Activated T-cell treated with anti-CD3 and anti-CD28 coated beads, Interleukin-2, amount 50 U/mL, for 4 hours (primary cell): ENCODE measurements around the gene TC2N. TPM values are rescaled to one million over a fixed set of nuclear protein-coding genes. Genes with fewer than 3 reads are reported as not detected.
A peak's percentile ranks its signal among the peaks of the same experiment; 100 is the strongest.
"Not testable (repeated sequence)": the region's sequence is repeated elsewhere in the genome, so short reads cannot be mapped to it uniquely, and the experiment has no call there.

ENCODE experiments used
- ATAC-seq, 2 donors: fragments of 200-7000 bp; cut with Tn5 transposase; one replicate each; pipeline ENCODE4 v1.10.0; 2021
- DNase-seq: peaks from one replicate; pipeline ENCODE4 v3.0.0-alpha.2; 2020
- H3K27me3 Mint-ChIP-seq: one replicate; pipeline ENCODE4 v1.8.0; 2021; ENCODE audit warnings: low read depth, mixed read lengths
- H3K36me3 Mint-ChIP-seq: one replicate; pipeline ENCODE4 v1.8.0; 2022; ENCODE audit warnings: mixed read lengths; ENCODE audit not compliant: insufficient read depth
- H3K4me1 Mint-ChIP-seq: one replicate; pipeline ENCODE4 v1.8.0; 2021; ENCODE audit warnings: low read depth, mixed read lengths
- H3K4me3 Mint-ChIP-seq: one replicate; pipeline ENCODE4 v1.8.0; 2021; ENCODE audit warnings: mild to moderate bottlenecking, moderate library complexity, mixed read lengths
- H3K9me3 Mint-ChIP-seq: one replicate; pipeline ENCODE4 v1.8.0; 2021; ENCODE audit warnings: mixed read lengths
- total RNA-seq, 3 donors: library from RNA; stranded (reverse); gene quantifications; one replicate each; pipeline ENCODE4 v1.2.1, GENCODE V29; 2021

TC2N gene
- total RNA-seq, 3 donors from 2014 or later, result 9.4 to 12.9 (median 10.7) TPM

DNA sequence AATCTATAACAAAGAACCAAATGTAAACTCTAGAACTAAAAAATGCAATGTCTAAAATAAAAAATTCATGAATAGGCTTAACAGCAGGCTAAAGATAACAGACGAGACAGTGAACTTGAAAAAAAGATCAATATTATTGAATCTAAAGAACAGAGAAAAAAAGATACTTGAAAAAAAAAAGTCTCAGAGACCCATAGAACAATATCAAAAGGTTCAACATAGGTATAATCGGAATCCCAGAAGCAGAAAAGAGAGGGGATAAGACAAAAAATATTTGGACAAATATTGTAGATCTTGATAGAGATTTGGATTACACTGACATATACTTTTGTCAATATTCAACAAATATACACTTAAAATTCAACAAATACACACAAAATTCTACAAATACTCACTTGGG, 56.6 kb downstream of the TC2N start:
- no peaks in the 10 kb centered on the region for H3K27me3 Mint-ChIP-seq
- no peak for ATAC-seq
- H3K4me1 Mint-ChIP-seq, result peaks cover 21% of the 10 kb centered on the region

DNA sequence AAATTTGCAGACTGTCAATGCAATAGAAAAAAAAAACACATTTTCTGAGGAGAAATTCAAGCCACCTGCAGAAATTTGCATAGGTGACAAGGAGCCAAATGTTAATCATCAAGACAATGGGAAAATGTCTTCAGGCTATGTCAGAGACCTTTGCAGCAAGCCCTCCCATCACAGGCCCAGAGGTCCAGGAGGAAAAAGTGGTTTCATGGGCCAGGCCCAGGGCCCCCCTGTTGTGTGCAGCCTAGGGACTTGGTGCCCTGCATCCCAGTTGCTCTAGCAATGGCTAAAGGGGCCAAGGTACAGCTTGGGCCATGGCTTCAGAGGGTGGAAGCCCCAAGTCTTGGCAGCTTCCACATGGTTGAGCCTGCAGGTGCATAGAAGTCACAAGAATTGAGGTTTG, 60.6 kb downstream of the TC2N start:
- Mint-ChIP-seq H3K4me3 (no peak overlapping the region), H3K4me1 (peaks cover 5% of the 10 kb centered on the region), H3K9me3 (peaks cover 38% of the 10 kb centered on the region), H3K36me3 (peaks cover 60% of the 10 kb centered on the region), H3K27me3 (no peaks in the 10 kb centered on the region)
- no peak for ATAC-seq
- DNase-seq, result no peak

More for the DNA sequence above, 56.6 kb downstream of the TC2N start:
- Mint-ChIP-seq H3K36me3 (peaks cover 69% of the 10 kb centered on the region), H3K9me3 (peaks cover 37% of the 10 kb centered on the region), H3K4me3 (no peak overlapping the region)
- DNase-seq, result no peak

- not testable (repeated sequence) for H3K4me1 Mint-ChIP-seq, ATAC-seq, DNase-seq, H3K4me3 Mint-ChIP-seq, H3K27me3 Mint-ChIP-seq
- Mint-ChIP-seq H3K36me3 (peaks cover 58% of the 10 kb centered on the region), H3K9me3 (peaks cover 38% of the 10 kb centered on the region)
Measured at GRCh38 chr14:91806094-91806493, 61.2 kb downstream of the TC2N start.

GRCh38 chr14:91805659-91806058, 61.7 kb downstream of the TC2N start:
- H3K4me3 Mint-ChIP-seq, result no peak overlapping the region
- no peaks in the 10 kb centered on the region for H3K27me3 Mint-ChIP-seq
- peaks cover 54% of the 10 kb centered on the region for H3K36me3 Mint-ChIP-seq
- peaks cover 34% of the 10 kb centered on the region for H3K9me3 Mint-ChIP-seq
- H3K4me1 Mint-ChIP-seq, result peaks cover 7% of the 10 kb centered on the region
- ATAC-seq (no peak), DNase-seq (no peak)

GRCh38 chr14:91801358-91801757, 66.0 kb downstream of the TC2N start:
- DNase-seq, result no peak
- peaks cover 16% of the 10 kb centered on the region for H3K4me1 Mint-ChIP-seq

DNA sequence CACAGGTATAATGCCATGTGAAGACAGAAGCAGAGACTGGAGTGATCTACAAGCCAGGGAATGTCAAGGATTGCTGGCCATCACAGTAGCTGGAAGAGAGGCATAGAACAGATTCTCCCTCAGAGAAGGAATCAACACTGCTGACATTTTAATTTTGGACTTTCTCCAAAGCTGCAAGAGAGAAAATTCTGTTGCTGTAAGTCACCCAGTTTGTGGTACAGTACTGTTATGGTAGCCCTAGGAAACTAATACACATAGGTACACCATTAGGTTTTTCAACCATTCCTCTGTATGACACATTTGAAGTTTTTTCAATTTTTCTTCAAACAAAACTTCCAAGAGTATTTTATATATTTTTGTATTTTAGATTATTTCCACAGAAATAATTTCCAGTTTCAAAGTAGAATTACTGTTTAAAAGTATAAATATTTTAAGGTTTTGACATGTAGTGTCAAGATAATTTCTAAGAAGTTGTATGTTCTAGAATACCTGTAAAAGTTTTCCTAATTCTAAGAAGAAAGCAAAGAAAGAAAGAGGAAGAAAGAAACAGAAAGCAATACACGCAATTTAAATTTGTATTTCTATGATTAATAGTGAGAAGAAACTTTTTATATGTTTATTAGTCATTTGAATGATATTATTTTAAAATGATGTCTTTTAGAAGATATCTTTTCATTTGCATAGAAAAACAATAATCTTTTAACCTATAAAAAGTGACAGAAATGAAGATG, 70.6 kb downstream of the TC2N start:
- Mint-ChIP-seq H3K36me3 (peaks cover 28% of the 10 kb centered on the region), H3K4me1 (peaks cover 25% of the 10 kb centered on the region), H3K4me3 (no peak overlapping the region), H3K9me3 (no peaks in the 10 kb centered on the region), H3K27me3 (no peaks in the 10 kb centered on the region)
- ATAC-seq (no peak), DNase-seq (no peak)

More at GRCh38 chr14:91801358-91801757, 66.0 kb downstream of the TC2N start:
- Mint-ChIP-seq H3K9me3 (peaks cover 8% of the 10 kb centered on the region), H3K36me3 (peaks cover 20% of the 10 kb centered on the region), H3K27me3 (no peaks in the 10 kb centered on the region), H3K4me3 (no peak overlapping the region)
- ATAC-seq, result no peak

DNA sequence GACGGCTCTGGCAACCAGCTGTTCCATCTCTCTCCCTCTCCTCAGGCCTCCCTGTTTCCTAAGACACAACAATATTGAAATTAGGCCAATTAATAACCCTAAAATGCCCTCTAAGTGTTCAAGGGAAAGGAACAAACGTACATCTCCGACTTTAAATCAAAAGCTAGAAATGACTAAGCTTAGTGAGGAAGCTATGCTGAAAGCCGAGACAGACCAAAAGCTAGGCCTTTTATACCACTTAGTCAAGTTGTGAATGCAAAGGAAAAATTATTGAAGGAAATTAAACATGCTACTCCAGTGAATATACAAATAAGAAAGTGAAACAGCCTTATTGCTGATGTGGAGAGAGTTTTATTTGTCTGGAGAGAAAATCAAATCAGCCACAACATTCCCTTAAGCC, 73.6 kb downstream of the TC2N start:
- DNase-seq (no peak), ATAC-seq (no peak)
- Mint-ChIP-seq H3K9me3 (no peaks in the 10 kb centered on the region), H3K36me3 (peaks cover 34% of the 10 kb centered on the region), H3K4me3 (peak overlapping the region; percentile 9), H3K27me3 (no peaks in the 10 kb centered on the region), H3K4me1 (peaks cover 18% of the 10 kb centered on the region)

- Mint-ChIP-seq H3K36me3 (peaks cover 27% of the 10 kb centered on the region), H3K4me1 (no peaks in the 10 kb centered on the region), H3K9me3 (no peaks in the 10 kb centered on the region), H3K27me3 (no peaks in the 10 kb centered on the region), H3K4me3 (no peak overlapping the region)
- no peak for DNase-seq
- ATAC-seq, result no peak
Measured at GRCh38 chr14:91786188-91786587, 81.1 kb downstream of the TC2N start.

DNA sequence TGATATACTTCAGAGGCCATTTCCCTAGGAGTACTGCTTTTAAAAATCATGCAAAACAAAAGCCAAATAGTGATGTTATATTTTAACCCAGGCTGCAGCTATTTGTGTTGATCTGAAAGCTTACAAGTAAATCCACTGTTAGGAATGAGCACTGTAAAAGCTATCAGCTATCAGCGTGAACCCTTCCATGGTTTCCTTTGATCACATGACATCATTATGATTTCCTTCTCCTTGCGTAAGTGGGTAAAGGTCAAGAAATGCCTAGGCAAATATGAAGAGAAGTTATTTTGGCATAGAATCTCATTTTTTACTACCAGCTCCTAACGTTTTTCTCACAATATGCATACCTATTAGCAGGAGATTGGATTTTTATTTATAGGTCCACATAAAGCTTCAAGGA, 86.9 kb downstream of the TC2N start:
- Mint-ChIP-seq H3K4me1 (peaks cover 4% of the 10 kb centered on the region), H3K4me3 (no peak overlapping the region), H3K9me3 (no peaks in the 10 kb centered on the region), H3K36me3 (peaks cover 23% of the 10 kb centered on the region), H3K27me3 (no peaks in the 10 kb centered on the region)
- DNase-seq (no peak), ATAC-seq (no peak)

DNA sequence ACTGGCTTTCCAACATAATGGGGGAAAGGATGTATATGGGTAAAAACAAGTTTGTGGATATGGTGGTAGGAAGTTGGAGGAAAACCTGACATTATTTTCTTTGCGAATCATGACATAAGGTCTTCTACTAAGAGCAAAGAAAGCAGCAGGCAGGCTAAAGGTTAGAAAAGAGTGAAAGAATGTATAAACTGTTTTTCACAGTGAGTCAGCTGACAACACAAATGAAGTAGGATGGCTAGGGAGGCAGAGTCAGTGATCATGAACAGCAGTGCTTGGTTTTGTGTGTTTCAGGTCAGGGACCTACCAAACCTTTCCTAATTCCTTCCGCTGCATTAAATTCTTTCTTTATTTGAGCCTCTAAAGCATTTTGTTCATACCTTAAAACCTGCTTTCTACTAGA, 89.1 kb downstream of the TC2N start:
- Mint-ChIP-seq H3K27me3 (no peaks in the 10 kb centered on the region), H3K4me3 (no peak overlapping the region), H3K4me1 (peaks cover 17% of the 10 kb centered on the region), H3K36me3 (peaks cover 20% of the 10 kb centered on the region), H3K9me3 (no peaks in the 10 kb centered on the region)
- ATAC-seq, result no peak
- DNase-seq, result no peak

DNA sequence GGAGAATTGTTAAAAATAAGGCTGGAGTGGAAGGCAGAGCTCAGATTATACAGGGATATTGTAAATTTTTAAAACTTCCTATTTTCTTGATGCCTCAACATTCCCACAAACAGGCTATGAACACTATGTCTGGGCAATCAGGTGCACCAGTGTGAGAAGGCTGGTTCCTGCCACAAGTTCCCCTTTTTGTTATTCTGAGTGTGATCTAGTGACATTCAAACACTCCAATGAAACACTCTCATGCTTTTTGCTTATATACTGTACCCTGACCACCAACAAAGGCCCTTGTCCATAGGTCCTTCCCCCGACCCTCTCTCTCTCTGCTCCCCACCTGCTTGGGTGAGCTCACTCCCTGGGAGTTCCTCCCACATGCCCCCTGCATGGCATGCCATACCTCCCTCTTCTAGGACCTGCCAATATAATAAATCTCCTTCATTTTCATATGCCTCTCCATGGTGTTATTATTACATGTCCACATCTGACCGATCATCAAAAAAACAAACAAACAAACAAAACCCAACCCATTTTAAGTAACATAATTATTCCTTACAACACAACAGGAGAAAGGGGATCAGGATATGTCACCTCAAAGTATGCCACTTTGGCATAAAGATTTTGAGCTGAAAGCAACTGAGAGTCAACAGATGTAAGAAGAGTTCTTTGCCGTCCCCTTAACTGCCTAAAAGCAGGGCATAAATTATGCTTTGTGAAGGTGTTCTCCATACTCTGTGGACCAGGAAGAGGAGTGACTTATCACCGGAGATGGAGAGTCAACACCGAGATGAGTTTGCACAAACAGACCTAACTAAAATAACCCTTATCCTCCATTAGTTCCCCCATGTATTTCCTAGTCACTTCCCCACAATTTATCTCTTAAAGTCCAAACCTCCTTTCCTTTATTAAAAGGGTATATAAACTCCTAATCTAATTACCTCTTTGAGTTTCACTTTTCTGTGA, 92.9 kb downstream of the TC2N start:
- DNase-seq (no peak), ATAC-seq (no peak)
- peaks cover 16% of the 10 kb centered on the region for H3K36me3 Mint-ChIP-seq
- H3K9me3 Mint-ChIP-seq, result no peaks in the 10 kb centered on the region
- no peak overlapping the region for H3K4me3 Mint-ChIP-seq
- no peaks in the 10 kb centered on the region for H3K27me3 Mint-ChIP-seq
- peaks cover 17% of the 10 kb centered on the region for H3K4me1 Mint-ChIP-seq

DNA sequence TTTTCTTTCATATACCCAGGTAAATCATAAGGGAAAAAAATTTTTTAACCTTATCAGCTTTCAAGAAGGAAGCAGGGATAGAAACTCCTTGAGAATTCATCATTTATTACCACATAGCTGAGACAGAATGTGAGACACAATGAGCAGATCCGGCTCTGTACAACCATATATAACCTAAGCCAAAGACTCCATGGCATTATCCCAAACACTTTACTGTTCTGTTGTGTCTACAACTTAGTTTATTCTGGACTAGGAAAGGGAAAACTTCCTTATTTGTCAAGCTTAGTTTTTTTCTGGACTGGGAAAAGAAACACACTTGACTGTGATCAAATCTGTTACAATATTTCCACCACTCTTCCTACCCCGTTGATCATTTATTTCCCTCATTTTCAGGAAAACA, 97.2 kb downstream of the TC2N start:
- H3K36me3 Mint-ChIP-seq, result peaks cover 8% of the 10 kb centered on the region
- H3K9me3 Mint-ChIP-seq, result no peaks in the 10 kb centered on the region
- peaks cover 12% of the 10 kb centered on the region for H3K4me1 Mint-ChIP-seq
- ATAC-seq (no peak), DNase-seq (no peak)
- H3K27me3 Mint-ChIP-seq, result no peaks in the 10 kb centered on the region
- H3K4me3 Mint-ChIP-seq, result no peak overlapping the region

DNA sequence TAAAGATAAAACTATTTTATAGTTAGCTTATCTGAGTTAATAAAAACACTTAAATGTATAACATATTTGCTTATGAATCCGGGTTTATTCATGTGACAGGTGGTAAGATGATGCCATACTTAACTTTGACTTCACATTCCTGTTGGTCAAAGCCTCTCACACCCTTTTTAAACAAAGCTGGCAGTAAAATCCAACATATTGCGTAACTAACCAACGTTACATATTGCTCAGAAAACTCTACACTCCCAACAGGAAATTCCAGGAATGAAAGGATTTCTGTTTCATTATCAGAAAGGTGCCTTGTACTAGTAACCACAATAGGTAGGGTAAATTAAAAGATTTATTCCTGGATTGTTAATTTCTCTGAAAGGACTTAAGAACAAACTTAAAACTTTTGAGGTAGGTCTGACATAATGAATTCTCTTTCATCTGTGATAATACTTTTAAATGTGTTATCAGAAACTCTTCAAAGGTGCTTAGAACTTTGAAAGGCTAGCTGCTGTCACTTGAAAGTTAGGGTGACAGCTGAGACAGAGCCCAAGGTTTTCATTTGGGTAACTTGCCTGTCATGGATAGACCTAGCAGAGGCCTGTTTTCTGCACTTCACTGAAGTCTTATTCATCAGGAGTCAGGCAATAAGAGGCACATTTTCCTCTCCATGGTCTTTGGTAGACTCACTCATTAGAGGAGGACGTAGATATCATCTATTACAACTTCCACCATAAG, 111.6 kb downstream of the TC2N start:
- Mint-ChIP-seq H3K9me3 (peaks cover 5% of the 10 kb centered on the region), H3K4me3 (no peak overlapping the region), H3K36me3 (peaks cover 12% of the 10 kb centered on the region), H3K27me3 (no peaks in the 10 kb centered on the region), H3K4me1 (no peaks in the 10 kb centered on the region)
- no peak for ATAC-seq
- no peak for DNase-seq

GRCh38 chr14:91754819-91755218, 112.5 kb downstream of the TC2N start:
- no peaks in the 10 kb centered on the region for H3K4me1 Mint-ChIP-seq
- H3K27me3 Mint-ChIP-seq, result no peaks in the 10 kb centered on the region
- H3K36me3 Mint-ChIP-seq, result peaks cover 7% of the 10 kb centered on the region
- ATAC-seq, result no peak
- no peak overlapping the region for H3K4me3 Mint-ChIP-seq
- DNase-seq, result no peak
- peaks cover 5% of the 10 kb centered on the region for H3K9me3 Mint-ChIP-seq
